Measurements from ENCODE around the gene MT4. TPM values are rescaled to one million over a fixed set of nuclear protein-coding genes. Genes with fewer than 3 reads are reported as not detected.

Gene MT4
- not detected in 2 replicates for total RNA-seq (2014; rRNA removed; shearing (Covaris generic); ENCODE audit: low replicate concordance)

DNA sequence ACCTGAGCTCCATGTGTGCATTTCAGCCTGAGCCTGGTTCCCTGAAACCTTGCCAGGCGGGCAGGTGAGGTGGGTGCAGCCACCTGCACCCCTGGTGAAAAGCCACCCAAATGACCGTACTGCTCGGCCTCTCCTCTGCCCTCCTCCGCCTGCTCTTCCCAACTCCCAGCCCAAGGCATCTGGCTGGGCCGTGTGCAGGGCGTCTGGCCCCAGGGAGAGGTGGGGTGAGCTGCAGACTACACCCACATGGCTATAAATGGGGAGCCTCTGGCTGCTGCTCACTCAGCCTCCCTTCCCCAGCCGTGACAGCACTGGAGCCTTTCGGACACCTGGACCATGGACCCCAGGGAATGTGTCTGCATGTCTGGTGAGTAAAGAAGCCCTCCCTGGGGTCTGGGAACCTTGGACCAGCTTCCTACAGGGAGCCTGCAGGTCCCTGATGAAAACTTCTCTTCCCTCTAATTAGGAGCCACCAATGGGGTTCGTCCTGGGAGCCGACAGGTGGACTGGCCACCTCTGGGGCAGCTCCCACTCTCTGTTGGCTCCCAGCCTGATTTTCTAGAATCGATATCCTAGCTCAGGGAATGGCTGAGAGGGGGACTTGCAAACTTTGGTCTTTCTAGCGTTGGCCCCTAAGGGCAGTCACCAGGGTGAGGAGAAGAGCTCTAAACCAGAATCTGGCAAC is at the start of gene MT4:
Gene MT4, plus strand, starts transcription at position 281 of the 685 bp plus-strand sequence. Its CDS starts 56 bp downstream, at position 337.
- no peak within 1 kb of the TSS for H3K4me3 ChIP-seq (ENCODE audit: low read length)
- H3K9ac ChIP-seq (ENCODE audit: low read length), result no peak within 1 kb of the TSS
- no peaks in the 10 kb centered on the region for H3K27me3 ChIP-seq (ENCODE audit: low read length)
- H3K79me2 ChIP-seq (ENCODE audit: low read length), result no peaks in the 10 kb centered on the region
- no peak for DNase-seq
- H4K20me1 ChIP-seq (ENCODE audit: insufficient read depth, low read depth, low read length), result no peaks in the 10 kb centered on the region
- H2AFZ ChIP-seq (ENCODE audit: low read length), result no peak within 1 kb of the TSS
- no peaks in the 10 kb centered on the region for H3K9me3 ChIP-seq (ENCODE audit: low read length)
- no peaks in the 10 kb centered on the region for H3K4me1 ChIP-seq (ENCODE audit: low read length)
- H3K27ac ChIP-seq (ENCODE audit: low read length), result no peak within 1 kb of the TSS
- no peaks in the 10 kb centered on the region for H3K36me3 ChIP-seq (ENCODE audit: insufficient read depth, low read length)
- no peak within 1 kb of the TSS for H3K4me2 ChIP-seq (ENCODE audit: low read depth, low read length, poor library complexity, severe bottlenecking)
- H3K9me2 ChIP-seq (replicated peaks; ENCODE audit: insufficient read depth, low read length), result no peaks in the 10 kb centered on the region

DNA sequence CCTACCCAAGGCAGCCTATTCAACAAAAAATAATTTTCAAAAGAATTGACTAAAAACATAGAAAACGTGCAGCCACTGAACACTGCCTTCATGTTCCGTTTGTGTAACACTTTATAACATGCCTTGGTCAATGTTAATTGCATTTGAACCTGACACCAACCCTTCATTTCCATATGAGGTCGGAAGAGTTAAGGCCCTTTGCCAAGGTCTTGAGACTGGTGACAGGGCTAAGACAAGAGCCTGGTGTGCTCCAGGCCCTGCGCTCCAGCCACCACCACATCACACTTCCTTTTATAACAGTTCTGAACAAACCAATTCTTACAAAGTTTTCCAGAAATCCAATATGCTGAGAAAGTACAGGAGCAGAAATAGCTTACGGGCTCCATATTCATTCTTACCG is 49.2 kb upstream of the MT4 start:
- no peaks in the 10 kb centered on the region for H3K9me2 ChIP-seq (replicated peaks; ENCODE audit: insufficient read depth, low read length)
- no peaks in the 10 kb centered on the region for H3K9me3 ChIP-seq (ENCODE audit: low read length)
- peaks cover 12% of the 10 kb centered on the region; the same call in 1 of the 2 replicates for H3K36me3 ChIP-seq (ENCODE audit: insufficient read depth, low read length)
- H2AFZ ChIP-seq (ENCODE audit: low read length), result no peak overlapping the region
- H4K20me1 ChIP-seq (ENCODE audit: insufficient read depth, low read depth, low read length), result no peaks in the 10 kb centered on the region; the same call in 1 of the 2 replicates
- H3K79me2 ChIP-seq (ENCODE audit: low read length), result peaks cover 49% of the 10 kb centered on the region
- no peak overlapping the region for H3K27ac ChIP-seq (ENCODE audit: low read length)
- H3K4me3 ChIP-seq (ENCODE audit: low read length), result no peak overlapping the region
- H3K4me2 ChIP-seq (ENCODE audit: low read depth, low read length, poor library complexity, severe bottlenecking), result no peak overlapping the region
- H3K9ac ChIP-seq (ENCODE audit: low read length), result no peak overlapping the region
- DNase-seq, result peak; percentile 54
- H3K27me3 ChIP-seq (ENCODE audit: low read length), result no peaks in the 10 kb centered on the region
- peaks cover 40% of the 10 kb centered on the region for H3K4me1 ChIP-seq (ENCODE audit: low read length)

- Histone ChIP-seq H4K20me1 (ENCODE audit: insufficient read depth, low read depth, low read length) (no peaks in the 10 kb centered on the region; the same call in 1 of the 2 replicates), H3K27me3 (ENCODE audit: low read length) (no peaks in the 10 kb centered on the region), H3K79me2 (ENCODE audit: low read length) (peaks cover 49% of the 10 kb centered on the region), H3K36me3 (ENCODE audit: insufficient read depth, low read length) (peaks cover 6% of the 10 kb centered on the region; the same call in 1 of the 2 replicates), H3K4me2 (ENCODE audit: low read depth, low read length, poor library complexity, severe bottlenecking) (no peak overlapping the region), H3K9me3 (ENCODE audit: low read length) (no peaks in the 10 kb centered on the region), H3K4me1 (ENCODE audit: low read length) (peaks cover 41% of the 10 kb centered on the region), H2AFZ (ENCODE audit: low read length) (no peak overlapping the region), H3K4me3 (ENCODE audit: low read length) (no peak overlapping the region), H3K27ac (ENCODE audit: low read length) (no peak overlapping the region), H3K9ac (ENCODE audit: low read length) (no peak overlapping the region), H3K9me2 (replicated peaks; ENCODE audit: insufficient read depth, low read length) (no peaks in the 10 kb centered on the region)
- no peak for DNase-seq
These were observed 47.7 kb upstream of the MT4 start for GRCh38 chr16:56517206-56517605.

DNA sequence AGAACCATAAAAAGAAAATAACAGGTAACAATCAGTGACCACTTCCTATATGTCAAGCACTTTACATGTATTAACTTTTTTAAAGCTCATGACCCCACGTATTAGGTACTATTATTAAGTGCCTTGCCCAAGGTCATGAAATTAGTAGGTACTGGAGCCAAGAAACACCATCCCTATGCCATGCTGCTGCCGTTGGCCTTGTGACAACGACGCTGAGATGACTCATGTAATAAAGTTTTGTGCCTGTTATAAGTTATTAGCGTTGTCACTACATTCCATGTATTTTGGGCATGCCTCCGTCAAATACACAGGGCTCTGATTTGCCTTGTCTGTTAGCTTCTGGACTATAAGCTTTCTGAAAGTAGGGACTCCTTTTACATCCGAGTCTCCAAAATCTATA is 46.4 kb upstream of the MT4 start:
- no peak overlapping the region for H2AFZ ChIP-seq (ENCODE audit: low read length)
- DNase-seq, result no peak
- no peaks in the 10 kb centered on the region for H3K27me3 ChIP-seq (ENCODE audit: low read length)
- no peak overlapping the region for H3K27ac ChIP-seq (ENCODE audit: low read length)
- no peak overlapping the region for H3K9ac ChIP-seq (ENCODE audit: low read length)
- no peaks in the 10 kb centered on the region for H3K9me2 ChIP-seq (replicated peaks; ENCODE audit: insufficient read depth, low read length)
- peaks cover 39% of the 10 kb centered on the region for H3K79me2 ChIP-seq (ENCODE audit: low read length)
- no peaks in the 10 kb centered on the region; the same call in 1 of the 2 replicates for H4K20me1 ChIP-seq (ENCODE audit: insufficient read depth, low read depth, low read length)
- peak overlapping the region; percentile 7 for H3K4me2 ChIP-seq (ENCODE audit: low read depth, low read length, poor library complexity, severe bottlenecking)
- H3K9me3 ChIP-seq (ENCODE audit: low read length), result no peaks in the 10 kb centered on the region
- H3K36me3 ChIP-seq (ENCODE audit: insufficient read depth, low read length), result no peaks in the 10 kb centered on the region
- peaks cover 41% of the 10 kb centered on the region for H3K4me1 ChIP-seq (ENCODE audit: low read length)
- H3K4me3 ChIP-seq (ENCODE audit: low read length), result no peak overlapping the region

DNA sequence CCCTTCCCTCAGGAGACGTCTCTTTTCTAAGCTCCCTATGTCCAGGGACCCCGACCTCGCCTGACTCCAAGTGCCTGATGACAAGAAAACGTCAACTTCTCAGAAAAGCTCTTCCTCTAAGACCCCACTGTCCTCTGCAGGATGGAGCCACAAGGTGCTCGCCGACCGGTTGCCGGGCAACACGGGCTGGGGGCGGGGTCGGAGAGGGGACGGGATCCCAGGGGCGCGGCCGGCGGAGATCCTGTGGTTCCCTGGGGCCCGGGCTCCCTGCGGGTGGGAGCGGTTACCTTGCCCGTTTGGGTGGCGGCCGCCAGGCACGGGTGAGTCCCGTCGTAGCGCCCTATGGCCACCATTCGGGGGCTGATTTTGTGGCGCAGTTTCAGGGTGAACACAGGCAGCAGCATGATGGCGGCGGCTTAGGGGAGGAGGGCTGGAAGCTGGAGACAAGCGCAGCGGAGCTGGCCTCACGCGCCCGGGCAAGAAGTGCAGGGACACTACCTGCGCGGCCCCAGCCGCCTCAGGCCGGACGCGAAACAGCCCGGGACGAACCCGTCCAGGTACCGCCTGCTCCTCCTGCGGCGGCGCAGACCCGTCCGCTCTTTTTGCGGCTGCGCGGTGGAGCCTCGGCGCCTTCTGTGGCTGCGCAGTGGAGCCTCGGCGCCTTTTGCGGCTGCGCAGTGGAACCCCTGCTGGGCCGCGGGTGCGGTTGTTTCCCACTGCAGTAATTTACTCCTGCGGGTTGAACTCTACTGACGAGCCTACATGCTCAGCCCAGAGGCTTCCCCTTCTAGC is 45.2 kb upstream of the MT4 start, which contains the start of gene BBS2:
Gene BBS2, minus strand, starts transcription at position 566 of the 792 bp plus-strand sequence. Its CDS starts 162 bp downstream, at position 404.
- Histone ChIP-seq H4K20me1 (ENCODE audit: insufficient read depth, low read depth, low read length) (no peaks in the 10 kb centered on the region; the same call in 1 of the 2 replicates), H3K27ac (ENCODE audit: low read length) (peak within 1 kb of the TSS; percentile 52), H3K4me3 (ENCODE audit: low read length) (peak within 1 kb of the TSS; percentile 96), H3K9me2 (replicated peaks; ENCODE audit: insufficient read depth, low read length) (no peaks in the 10 kb centered on the region), H3K36me3 (ENCODE audit: insufficient read depth, low read length) (no peaks in the 10 kb centered on the region), H3K27me3 (ENCODE audit: low read length) (no peaks in the 10 kb centered on the region), H3K9ac (ENCODE audit: low read length) (peak within 1 kb of the TSS; percentile 92), H3K4me1 (ENCODE audit: low read length) (peaks cover 34% of the 10 kb centered on the region), H3K9me3 (ENCODE audit: low read length) (no peaks in the 10 kb centered on the region), H2AFZ (ENCODE audit: low read length) (peak within 1 kb of the TSS; percentile 97), H3K4me2 (ENCODE audit: low read depth, low read length, poor library complexity, severe bottlenecking) (peak within 1 kb of the TSS; percentile 79), H3K79me2 (ENCODE audit: low read length) (peaks cover 32% of the 10 kb centered on the region)
- peak; percentile 96 for DNase-seq

GRCh38 chr16:56520251-56520577 is 44.7 kb upstream of the MT4 start:
- no peaks in the 10 kb centered on the region; the same call in 1 of the 2 replicates for H4K20me1 ChIP-seq (ENCODE audit: insufficient read depth, low read depth, low read length)
- H3K27ac ChIP-seq (ENCODE audit: low read length), result no peak overlapping the region
- H3K4me3 ChIP-seq (ENCODE audit: low read length), result peak overlapping the region; percentile 96
- H3K27me3 ChIP-seq (ENCODE audit: low read length), result no peaks in the 10 kb centered on the region
- no peaks in the 10 kb centered on the region for H3K9me3 ChIP-seq (ENCODE audit: low read length)
- H3K9me2 ChIP-seq (replicated peaks; ENCODE audit: insufficient read depth, low read length), result no peaks in the 10 kb centered on the region
- peak overlapping the region; percentile 92 for H3K9ac ChIP-seq (ENCODE audit: low read length)
- peaks cover 29% of the 10 kb centered on the region for H3K4me1 ChIP-seq (ENCODE audit: low read length)
- H2AFZ ChIP-seq (ENCODE audit: low read length), result peak overlapping the region; percentile 97
- peak overlapping the region; percentile 79 for H3K4me2 ChIP-seq (ENCODE audit: low read depth, low read length, poor library complexity, severe bottlenecking)
- DNase-seq, result no peak
- no peaks in the 10 kb centered on the region for H3K36me3 ChIP-seq (ENCODE audit: insufficient read depth, low read length)
- H3K79me2 ChIP-seq (ENCODE audit: low read length), result peaks cover 27% of the 10 kb centered on the region

GRCh38 chr16:56525236-56525635 is 39.6 kb upstream of the MT4 start:
- no peak overlapping the region for H3K4me3 ChIP-seq (ENCODE audit: low read length)
- no peak overlapping the region for H2AFZ ChIP-seq (ENCODE audit: low read length)
- H3K27me3 ChIP-seq (ENCODE audit: low read length), result no peaks in the 10 kb centered on the region

DNA sequence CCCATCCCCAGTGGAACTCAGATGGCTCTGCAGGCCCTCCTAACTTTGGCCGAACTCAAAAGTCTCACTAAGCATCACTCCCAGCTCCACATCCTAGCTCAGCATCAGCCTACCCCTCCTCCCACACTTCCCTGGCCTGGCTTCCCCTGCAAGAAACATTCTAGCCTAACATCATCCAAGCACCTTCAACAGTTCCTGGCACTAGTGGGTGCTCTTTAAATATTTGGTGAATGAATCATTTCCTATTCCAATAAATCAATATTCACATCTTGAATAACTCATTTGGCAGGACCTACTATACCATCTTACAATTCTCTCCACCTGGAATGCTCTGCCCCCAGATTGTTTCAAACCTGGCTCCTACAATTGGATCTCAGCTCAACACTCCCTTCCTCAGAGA is 34.0 kb upstream of the MT4 start:
- no peaks in the 10 kb centered on the region for H3K9me2 ChIP-seq (replicated peaks; ENCODE audit: insufficient read depth, low read length)
- no peaks in the 10 kb centered on the region for H3K79me2 ChIP-seq (ENCODE audit: low read length)
- no peaks in the 10 kb centered on the region for H3K4me1 ChIP-seq (ENCODE audit: low read length)
- no peak overlapping the region for H3K4me2 ChIP-seq (ENCODE audit: low read depth, low read length, poor library complexity, severe bottlenecking)
- H3K36me3 ChIP-seq (ENCODE audit: insufficient read depth, low read length), result no peaks in the 10 kb centered on the region
- DNase-seq, result no peak
- H4K20me1 ChIP-seq (ENCODE audit: insufficient read depth, low read depth, low read length), result no peaks in the 10 kb centered on the region
- H3K9ac ChIP-seq (ENCODE audit: low read length), result no peak overlapping the region
- no peak overlapping the region for H2AFZ ChIP-seq (ENCODE audit: low read length)
- no peaks in the 10 kb centered on the region for H3K27me3 ChIP-seq (ENCODE audit: low read length)
- H3K4me3 ChIP-seq (ENCODE audit: low read length), result no peak overlapping the region
- H3K9me3 ChIP-seq (ENCODE audit: low read length), result no peaks in the 10 kb centered on the region
- H3K27ac ChIP-seq (ENCODE audit: low read length), result no peak overlapping the region

More at GRCh38 chr16:56525236-56525635, 39.6 kb upstream of the MT4 start:
- Histone ChIP-seq H3K4me2 (ENCODE audit: low read depth, low read length, poor library complexity, severe bottlenecking) (no peak overlapping the region), H3K9me2 (replicated peaks; ENCODE audit: insufficient read depth, low read length) (no peaks in the 10 kb centered on the region), H3K79me2 (ENCODE audit: low read length) (no peaks in the 10 kb centered on the region), H3K4me1 (ENCODE audit: low read length) (peaks cover 5% of the 10 kb centered on the region), H3K36me3 (ENCODE audit: insufficient read depth, low read length) (no peaks in the 10 kb centered on the region), H3K9ac (ENCODE audit: low read length) (no peak overlapping the region), H3K9me3 (ENCODE audit: low read length) (no peaks in the 10 kb centered on the region), H3K27ac (ENCODE audit: low read length) (no peak overlapping the region), H4K20me1 (ENCODE audit: insufficient read depth, low read depth, low read length) (no peaks in the 10 kb centered on the region)
- DNase-seq, result no peak
